NCI-H460 (cell line): ENCODE results near the gene FCRL6. TPM values are rescaled to one million over a fixed set of nuclear protein-coding genes. Genes with fewer than 3 reads are reported as not detected.

ENCODE experiments used
- DNase-seq: peaks from one replicate; pipeline ENCODE4 v3.0.0-alpha.2; 2016; ENCODE audit warnings: low read depth; ENCODE audit errors: extremely low read depth
- polyA plus RNA-seq: library from polyadenylated mRNA; depleted of rRNA; stranded (reverse); fragments of >200 nt; gene quantifications from 2 replicates; pipeline ENCODE4 v1.2.3, GENCODE V29; 2014; cell fraction: nucleus; rRNA removed
- total RNA-seq: library from RNA; depleted of rRNA; stranded (reverse); fragments of >200 nt; shearing (Covaris generic); gene quantifications from 2 replicates; pipeline ENCODE4 v1.2.3, GENCODE V29; 2014; rRNA removed

FCRL6 gene, protein sequence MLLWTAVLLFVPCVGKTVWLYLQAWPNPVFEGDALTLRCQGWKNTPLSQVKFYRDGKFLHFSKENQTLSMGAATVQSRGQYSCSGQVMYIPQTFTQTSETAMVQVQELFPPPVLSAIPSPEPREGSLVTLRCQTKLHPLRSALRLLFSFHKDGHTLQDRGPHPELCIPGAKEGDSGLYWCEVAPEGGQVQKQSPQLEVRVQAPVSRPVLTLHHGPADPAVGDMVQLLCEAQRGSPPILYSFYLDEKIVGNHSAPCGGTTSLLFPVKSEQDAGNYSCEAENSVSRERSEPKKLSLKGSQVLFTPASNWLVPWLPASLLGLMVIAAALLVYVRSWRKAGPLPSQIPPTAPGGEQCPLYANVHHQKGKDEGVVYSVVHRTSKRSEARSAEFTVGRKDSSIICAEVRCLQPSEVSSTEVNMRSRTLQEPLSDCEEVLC
- total RNA-seq = not detected in 2 replicates
- polyA plus RNA-seq = not detected in 2 replicates

DNA sequence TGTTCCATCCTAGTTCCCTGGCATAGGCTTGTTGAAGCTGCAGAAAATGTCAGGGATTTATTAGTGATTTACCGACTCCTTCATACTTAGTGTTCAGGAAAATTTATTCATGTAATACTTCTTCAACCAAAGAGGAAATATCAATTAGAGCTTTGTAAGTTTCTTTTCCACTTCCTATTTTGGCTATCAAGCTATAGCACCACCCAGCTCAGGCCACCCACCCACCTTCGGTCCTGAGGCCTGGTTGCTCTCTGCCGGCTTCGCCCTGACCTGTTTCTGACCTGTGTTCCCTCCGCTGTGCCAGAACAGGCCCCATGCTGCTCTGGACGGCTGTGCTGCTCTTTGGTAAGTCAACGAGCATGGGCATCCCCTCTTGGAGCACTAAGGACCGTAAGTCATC lies at the start of gene FCRL6:
Gene FCRL6, plus strand, starts transcription at position 250 of the 400 bp plus-strand sequence. Its CDS starts 65 bp downstream, at position 315.
- DNase-seq = no peak

DNA sequence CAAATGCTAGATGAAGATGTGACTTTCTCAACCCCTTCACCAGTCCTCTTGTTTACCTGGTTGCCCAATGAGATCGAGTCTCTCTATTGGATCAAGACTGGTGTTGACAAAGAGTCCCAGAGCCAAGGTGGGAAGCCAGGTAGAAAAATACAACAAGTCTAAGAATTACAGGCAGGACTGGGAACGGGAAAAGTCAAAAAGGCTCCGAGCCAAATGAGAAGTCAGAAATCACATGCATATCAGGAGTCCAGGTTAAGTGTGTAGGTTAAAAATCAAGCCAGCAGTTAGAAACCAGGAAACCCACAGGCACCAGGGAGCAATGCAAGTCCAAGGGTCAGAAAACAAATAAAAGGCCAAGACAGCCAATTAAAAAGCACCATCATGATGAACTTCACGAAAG lies 48.8 kb upstream of the FCRL6 start:
- DNase-seq = no peak

DNA sequence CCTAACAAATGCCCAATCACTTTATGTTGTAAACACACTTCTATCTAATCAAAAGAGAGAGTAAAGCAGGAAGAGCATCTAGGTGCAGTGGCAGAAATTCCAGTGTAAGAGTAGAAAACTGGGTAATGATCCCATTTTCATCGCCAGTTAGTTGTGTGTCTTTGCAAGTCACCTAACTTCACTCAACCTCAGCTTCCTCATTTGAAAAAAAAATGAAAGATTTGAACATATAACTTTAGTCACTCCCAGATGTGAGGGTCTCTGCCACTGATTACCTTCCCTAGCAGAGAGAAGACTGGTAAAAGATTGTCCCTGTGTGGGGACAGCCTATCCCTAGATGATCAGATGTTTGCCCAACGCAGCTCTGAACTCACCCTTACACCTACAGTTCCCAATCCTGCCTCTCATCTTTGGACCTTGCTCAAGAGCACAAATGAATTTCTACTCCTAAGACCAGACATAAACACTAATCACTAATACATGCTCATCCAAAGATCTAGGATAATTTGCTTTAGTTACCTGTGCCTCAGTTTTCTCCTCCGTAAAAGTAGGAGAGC lies 46.6 kb upstream of the FCRL6 start:
- DNase-seq = no peak

DNA sequence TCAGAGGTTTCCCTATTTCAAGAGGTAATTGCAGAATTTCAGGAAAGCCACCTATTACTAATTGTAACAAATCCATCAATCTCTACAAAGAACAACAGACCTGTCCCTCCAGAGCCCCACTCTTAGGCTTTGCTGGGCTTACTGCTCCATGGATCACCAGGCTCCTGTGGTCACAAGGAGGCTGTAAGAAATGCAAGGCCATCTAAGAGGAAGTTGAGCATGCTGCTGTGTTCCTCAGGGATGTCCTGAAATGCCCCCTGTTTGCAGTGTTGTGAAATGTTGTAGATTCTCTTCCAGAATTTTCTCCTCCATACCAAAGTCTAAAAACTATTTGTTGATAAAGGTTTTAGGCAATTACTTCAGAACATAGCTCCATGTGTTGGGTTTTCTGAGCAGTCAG lies 45.8 kb upstream of the FCRL6 start:
- no peak for DNase-seq

DNA sequence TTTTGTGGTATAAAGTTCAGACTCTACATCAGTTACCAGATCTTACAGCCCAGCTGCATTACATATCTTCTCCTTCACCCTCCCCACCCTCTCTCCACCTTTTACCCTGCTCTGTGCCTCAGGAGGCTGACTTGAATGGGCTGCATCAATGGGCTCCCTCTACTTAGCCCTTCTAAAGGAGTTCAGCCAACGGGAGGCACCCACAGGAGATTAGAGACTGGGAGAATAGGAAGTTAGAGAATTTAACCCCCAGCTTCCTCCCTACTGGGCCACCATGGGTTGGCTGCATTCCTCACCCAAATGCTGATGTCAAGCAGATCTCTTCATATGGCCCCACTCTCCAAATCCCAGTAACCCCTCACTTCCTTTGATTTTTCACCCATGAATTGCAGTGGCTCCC lies 38.5 kb upstream of the FCRL6 start:
- no peak for DNase-seq

DNA sequence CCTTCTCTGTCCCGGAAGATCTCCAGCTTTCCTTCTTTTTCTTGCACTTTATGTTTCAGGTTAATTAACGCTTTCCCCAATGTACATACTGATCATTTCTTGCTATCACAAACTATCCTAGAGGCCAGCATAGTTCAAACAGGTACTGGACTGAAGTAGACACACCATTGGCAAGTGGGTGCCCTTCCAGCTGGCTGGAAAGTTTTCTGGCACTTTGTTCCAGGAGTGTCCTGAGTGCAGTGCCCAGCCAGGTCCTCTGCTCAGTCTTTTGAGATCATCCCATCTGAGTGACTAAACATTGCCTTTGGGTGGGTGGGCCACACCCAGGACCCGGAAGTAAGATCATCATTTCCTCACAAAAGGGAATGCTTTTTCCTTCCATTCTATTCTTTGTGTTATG lies 36.4 kb upstream of the FCRL6 start:
- no peak for DNase-seq

DNA sequence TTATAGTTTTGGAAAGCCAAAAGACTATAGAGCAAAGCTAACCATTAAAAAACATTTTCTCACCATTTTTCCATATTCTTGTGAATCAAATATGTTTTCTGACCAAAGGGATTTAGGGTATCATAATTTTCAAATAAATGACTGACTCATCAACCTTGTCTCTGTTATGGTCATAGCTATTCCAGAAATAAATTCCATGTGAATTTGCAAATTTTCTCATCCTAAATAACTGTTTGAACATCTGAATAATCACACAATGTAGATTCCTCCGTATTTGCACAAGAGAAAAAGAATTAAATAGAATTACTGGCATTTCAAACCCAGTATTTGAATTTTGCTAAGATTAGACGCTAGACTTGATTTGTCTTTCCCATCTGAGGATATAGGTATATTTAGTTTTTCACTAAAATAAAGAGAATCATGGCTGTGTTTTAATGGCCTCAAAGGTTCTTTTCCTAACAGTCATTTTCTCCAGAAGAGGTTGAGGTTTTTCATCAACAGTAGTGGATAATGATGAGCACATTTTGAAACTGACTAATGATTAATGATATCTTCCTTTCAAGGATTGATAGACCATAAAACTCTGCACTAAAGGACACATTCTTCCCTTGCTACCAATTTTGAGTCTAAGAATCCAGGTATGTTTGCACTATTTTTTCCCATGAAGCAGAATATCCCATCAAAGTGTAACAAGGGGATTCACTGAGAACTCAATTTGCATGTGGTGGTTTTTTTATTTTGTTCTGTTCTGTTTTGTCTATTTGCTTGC lies 30.8 kb upstream of the FCRL6 start:
- no peak for DNase-seq

DNA sequence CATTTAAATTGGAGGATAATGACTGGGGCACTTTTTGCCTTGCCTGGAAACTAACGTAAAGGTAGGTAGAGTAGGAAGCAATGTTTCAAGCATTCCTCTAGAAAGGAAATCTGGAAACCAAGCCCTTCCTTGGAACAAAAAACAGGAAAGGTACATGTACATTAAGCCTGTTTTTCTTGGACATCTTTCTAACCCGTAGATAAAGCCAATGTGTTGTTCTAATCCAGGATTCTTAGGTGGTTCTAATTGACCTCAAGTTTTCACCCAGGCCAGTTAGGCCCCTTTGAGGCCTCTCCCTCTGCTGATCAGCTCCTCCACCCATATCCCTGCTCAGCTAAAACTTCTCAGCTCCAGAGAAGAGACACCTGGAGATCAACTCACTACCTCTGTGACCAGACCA lies 27.7 kb upstream of the FCRL6 start:
- DNase-seq = no peak

DNA sequence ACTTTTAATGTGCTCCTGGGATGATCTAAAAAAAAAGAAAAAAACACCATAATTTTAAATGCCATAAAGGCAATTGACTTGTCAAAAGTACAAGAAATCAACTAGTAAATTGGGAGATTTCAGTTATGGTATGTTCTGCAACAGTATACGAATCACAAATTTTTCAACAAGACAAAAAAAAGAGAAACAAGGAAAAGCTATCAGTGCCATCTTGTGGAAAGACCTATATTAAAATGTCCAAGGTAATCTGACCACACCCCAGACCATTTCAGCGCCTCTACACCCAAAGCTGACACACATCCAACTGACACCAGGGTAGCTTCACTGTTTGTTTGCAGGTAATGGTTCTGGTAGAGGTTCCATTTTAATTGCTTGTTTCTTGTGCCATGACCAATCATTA lies 26.4 kb upstream of the FCRL6 start:
- no peak for DNase-seq

DNA sequence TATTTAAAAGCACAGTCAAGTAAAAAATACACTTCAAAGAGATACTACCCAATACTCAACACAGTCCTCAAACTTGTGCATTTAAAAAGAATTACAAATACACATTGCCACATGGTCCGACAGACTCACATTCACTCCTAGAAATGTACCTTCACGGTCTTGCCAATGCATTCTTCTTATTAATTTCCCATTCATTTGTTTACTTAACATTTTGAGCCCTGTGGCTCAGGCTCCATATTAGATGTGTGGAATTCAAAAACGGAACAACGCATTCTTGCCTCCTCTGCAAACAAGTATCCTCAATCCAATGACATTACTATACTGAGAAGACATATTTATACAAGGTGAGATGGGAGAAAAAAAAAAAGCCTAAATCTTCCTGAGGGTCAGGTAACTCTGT lies 23.9 kb upstream of the FCRL6 start:
- DNase-seq = no peak

DNA sequence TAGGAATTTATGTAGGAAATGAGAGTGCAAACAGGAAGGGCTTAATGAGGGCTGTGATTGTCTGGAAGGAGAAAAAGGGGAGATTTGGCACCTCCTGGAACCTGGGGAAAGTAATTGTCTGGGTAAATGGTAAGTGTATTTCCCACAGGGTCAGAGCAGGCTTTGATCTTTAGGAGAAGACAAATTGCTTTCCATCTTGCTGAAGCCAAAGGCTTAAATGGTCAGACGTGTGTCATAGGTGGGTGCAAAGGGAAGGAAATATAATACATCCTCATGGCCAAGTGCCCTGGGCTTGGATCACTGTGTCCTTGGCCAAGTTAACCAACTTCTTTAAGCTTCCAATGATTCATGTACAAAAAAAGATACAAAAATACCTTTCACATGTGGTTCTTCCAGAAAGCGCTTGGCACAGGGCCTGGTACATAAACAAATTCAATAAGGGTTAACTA lies 22.7 kb upstream of the FCRL6 start:
- DNase-seq = no peak

DNA sequence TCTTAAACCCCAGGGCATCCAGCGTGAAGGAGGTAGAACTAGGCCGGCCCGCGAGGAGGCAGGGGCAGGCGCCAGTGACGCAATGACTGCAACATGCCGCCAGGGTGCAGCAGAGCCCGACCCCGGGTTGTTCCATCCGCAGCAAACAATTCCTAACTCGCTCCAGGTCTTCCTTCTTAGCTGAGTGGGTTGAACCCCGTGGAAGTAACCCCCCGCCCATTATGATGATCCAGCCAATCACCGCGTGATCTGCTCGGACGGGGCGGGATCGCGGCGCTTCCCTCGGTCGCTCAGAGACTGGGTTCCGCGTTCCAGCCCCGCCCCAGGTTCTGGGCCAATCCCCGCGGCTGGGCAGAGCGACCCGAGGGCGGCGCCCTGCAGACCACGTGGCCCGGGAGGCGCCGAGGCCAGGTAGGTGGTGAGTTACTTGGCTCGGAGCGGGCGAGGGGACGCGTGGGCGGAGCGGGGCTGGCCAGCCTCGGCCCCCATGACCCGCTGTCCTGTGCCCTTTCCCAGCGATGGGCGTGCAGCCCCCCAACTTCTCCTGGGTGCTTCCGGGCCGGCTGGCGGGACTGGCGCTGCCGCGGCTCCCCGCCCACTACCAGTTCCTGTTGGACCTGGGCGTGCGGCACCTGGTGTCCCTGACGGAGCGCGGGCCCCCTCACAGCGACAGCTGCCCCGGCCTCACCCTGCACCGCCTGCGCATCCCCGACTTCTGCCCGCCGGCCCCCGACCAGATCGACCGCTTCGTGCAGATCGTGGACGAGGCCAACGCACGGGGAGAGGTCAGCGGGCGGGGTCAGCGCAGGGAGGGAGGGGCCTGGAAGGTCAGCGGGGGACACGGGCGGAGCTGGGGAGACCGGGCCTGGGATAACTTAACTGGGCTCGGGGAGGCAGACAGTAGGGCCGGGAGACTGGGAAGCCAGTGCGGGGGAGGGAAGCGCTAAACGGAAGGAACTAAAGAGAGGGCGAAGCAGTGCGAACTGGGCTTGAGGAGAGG lies 21.3 kb upstream of the FCRL6 start, which contains the start of gene DUSP23:
Gene DUSP23, plus strand, starts transcription at position 380 of the 1,000 bp plus-strand sequence. Its CDS starts 139 bp downstream, at position 519.
- peak; percentile 89 for DNase-seq

DNA sequence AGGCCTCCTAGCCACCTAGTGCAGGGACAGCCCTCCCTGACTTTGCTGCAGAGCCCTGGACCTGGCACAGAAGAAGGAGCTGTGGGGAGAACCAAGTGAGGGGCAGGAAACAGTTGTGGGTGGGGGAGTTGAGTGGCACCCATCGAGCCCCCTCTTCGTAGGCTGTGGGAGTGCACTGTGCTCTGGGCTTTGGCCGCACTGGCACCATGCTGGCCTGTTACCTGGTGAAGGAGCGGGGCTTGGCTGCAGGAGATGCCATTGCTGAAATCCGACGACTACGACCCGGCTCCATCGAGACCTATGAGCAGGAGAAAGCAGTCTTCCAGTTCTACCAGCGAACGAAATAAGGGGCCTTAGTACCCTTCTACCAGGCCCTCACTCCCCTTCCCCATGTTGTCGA lies 20.2 kb upstream of the FCRL6 start:
- DNase-seq = no peak

DNA sequence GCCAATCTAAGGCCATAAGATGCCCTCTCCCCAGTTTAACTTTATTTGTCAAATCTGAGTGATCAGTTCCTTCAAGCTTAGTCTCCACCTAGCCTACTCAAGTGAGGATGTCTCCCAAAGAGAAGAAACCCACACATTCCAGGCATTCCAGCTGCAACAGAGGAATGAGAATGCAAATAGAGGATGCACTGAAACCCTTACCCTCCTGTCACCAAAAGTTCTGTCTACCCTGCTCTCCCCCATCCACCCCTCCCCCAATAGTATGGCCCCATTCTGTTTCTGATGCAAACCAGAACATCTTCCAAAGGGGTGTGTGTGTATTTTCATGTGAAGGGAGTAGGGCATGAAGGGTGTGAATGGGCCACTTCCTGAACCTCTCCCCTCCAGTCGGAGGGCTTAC lies 18.4 kb upstream of the FCRL6 start:
- no peak for DNase-seq

DNA sequence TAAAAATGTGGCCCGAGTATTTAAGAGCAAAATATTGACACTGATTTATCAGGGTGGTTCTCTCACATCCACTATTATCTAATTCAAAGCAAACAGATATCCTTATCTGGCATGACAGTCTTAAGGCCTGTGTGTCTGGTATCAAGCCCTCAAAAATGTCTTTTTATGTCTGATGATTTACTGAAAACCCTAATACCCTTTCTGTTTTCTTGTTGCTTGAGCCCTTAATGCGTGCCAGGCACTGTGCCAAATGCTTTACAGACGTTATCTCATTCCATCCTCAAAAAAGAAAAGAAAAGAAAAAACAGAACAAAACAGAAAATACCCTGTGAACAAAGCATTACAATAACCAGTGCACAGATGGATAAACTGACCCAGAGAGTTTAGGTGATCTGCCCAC lies 15.7 kb upstream of the FCRL6 start:
- DNase-seq = no peak

DNA sequence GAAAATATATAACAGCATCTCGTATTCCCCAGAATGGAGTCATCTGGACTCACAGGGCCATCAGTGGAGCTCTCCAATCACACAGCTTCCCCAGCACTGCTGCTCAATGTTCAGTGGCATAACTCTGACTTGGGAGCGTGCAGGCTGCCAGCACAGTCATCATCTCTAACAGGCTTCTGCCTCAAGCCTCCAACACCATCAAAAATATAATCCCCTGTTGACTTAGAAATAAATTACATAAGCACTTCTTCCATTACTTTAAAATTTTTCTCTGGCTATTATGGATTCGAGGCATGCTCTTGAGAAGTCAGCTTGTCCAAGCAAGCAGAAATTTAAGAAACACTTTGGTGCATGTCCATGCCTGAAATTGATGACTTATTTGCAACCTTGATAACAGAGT lies 15.2 kb upstream of the FCRL6 start:
- no peak for DNase-seq

DNA sequence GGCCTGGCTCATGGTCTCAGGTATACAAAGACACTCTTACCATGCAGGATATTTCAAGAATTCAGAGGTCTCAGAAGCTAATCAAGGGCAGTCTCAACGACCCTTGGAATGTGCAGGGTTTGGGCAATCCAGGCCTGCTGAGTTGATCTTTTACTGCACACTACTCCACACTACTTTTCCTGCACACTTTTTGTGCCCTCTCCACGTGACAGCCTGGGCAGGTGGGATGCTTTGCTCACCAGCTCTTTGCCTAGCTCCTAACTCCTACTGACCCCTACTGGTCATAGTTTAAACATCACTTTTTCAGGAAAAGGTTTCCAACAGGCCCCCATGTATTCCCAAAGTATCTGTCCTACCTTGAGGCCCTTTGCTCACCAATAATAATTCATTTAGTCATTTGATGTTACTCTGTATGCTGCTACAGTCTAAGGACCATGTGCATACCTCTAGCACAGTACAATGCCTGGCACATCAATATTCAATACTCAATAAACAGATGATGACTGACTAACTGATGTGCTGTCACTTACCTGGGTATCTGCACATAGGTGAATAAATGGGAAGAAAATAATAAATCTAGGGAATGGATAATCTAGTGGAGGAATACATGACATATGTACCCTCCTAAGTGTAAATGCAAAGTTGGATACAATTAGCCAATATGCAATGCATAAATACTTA lies 11.8 kb upstream of the FCRL6 start:
- peak; percentile 29 for DNase-seq

DNA sequence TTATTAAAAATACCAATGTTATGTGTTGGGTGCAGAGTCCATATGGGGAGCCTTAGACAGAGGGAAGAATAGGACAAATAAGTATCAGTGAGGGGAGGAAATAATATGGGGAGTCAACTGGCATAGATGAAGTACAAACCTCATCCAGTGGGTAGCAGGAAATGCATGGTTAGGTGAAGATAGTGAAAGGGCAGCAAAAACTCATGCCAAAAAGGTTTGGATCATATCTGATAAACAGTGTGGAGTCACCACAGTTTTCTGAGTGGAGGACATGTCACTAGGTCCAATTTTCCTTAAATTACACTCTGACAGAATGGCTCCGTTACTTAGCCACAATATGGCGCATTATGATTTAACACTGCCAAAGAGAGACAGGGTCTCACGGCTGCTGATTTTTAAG lies 11.1 kb upstream of the FCRL6 start:
- DNase-seq = no peak

DNA sequence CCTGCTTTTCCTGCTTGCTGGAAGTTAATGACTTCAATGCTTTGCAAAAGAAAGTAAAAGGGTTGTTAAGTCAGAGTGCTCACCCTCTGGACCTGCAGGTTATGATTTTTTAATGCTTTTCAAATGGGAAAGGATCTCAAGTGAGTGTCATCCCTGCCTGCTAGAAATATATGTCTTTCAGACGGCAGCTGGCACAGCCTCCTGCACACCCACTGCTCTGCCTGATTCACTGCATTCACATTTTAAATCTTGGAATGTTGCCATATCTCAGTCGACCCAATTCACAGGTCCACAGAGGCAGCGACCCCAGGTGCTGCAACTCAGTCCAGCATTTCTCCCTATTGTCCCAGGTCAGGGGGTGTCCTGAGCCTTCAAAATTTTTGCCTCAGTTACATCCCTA lies 10.7 kb upstream of the FCRL6 start:
- DNase-seq = no peak

DNA sequence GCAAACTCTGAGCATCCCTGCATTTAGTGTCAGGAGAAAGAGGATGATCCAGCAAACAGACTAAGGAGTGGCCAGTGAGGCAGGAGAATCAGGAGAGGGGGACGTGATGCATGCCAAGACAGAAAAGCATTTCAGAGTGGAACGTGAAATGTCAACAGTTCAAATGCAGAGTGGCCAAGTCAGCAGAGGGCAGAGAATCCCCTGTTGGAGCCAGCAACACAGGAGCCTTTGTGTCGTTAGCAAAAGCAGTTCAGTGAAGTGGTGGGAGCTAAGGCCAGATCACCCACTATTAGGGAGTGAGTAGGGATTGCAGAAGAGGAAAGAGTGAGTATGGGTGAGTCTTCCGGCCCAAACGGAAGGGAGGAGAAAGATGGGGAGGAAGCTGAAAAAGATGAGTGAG lies 6.6 kb upstream of the FCRL6 start:
- DNase-seq = no peak
